ENCODE data around the gene NSF. TPM values are rescaled to one million over a fixed set of nuclear protein-coding genes. Genes with fewer than 3 reads are reported as not detected.

NSF gene
- total RNA-seq, 1 donor from 2014 or later: 13.0 TPM

- Histone ChIP-seq H3K4me3 (no peak overlapping the region), H3K4me1 (no peaks in the 10 kb centered on the region), H3K9me3 (no peaks in the 10 kb centered on the region), H3K27ac (no peak overlapping the region), H3K27me3 (no peaks in the 10 kb centered on the region), H3K36me3 (peaks cover 2 to 7% of the 10 kb centered on the region in 2 donors)
- no peak for DNase-seq (ENCODE audit: low spot score in 2 of 2)
- intact Hi-C loops (cut with DNase I): no loop called here
- no peak for TF ChIP-seq CTCF (IDR thresholded peaks at IDR 0.05)
Observed at GRCh38 chr17:46738544-46738943, 148.1 kb downstream of the NSF start.

- Histone ChIP-seq H3K9me3 (no peaks in the 10 kb centered on the region), H3K27me3 (no peaks in the 10 kb centered on the region), H3K4me3 (no peak overlapping the region), H3K36me3 (peaks cover 0 to 7% of the 10 kb centered on the region in 2 donors), H3K4me1 (no peaks in the 10 kb centered on the region), H3K27ac (no peak overlapping the region)
- no peak for TF ChIP-seq CTCF (IDR thresholded peaks at IDR 0.05)
- DNase-seq (ENCODE audit: low spot score in 2 of 2): no peak
- intact Hi-C loops (cut with DNase I): no loop called here
Observed at GRCh38 chr17:46739982-46740381, 149.5 kb downstream of the NSF start.

- H3K36me3 ChIP-seq: peaks cover 0 to 7% of the 10 kb centered on the region in 2 donors
- no peaks in the 10 kb centered on the region for H3K4me1 ChIP-seq
- TF ChIP-seq CTCF (IDR thresholded peaks at IDR 0.05): no peak
- no peaks in the 10 kb centered on the region for H3K27me3 ChIP-seq
- H3K9me3 ChIP-seq: no peaks in the 10 kb centered on the region
- H3K27ac ChIP-seq: no peak overlapping the region
- H3K4me3 ChIP-seq: no peak overlapping the region
- no peak for DNase-seq (ENCODE audit: low spot score in 2 of 2)
- intact Hi-C loops (cut with DNase I): no loop called here
Observed at GRCh38 chr17:46741122-46741730, 150.8 kb downstream of the NSF start.

- Histone ChIP-seq H3K4me3 (no peak overlapping the region), H3K9me3 (no peaks in the 10 kb centered on the region), H3K27me3 (no peaks in the 10 kb centered on the region), H3K4me1 (no peaks in the 10 kb centered on the region), H3K27ac (no peak overlapping the region), H3K36me3 (peaks cover 0 to 7% of the 10 kb centered on the region in 2 donors)
- no peak for DNase-seq (ENCODE audit: low spot score in 2 of 2)
- no peak for TF ChIP-seq CTCF (IDR thresholded peaks at IDR 0.05)
- intact Hi-C loops (cut with DNase I): no loop called here
Observed at GRCh38 chr17:46742565-46743270, 152.2 kb downstream of the NSF start.

GRCh38 chr17:46744441-46744840, 154.0 kb downstream of the NSF start:
- no peaks in the 10 kb centered on the region for H3K9me3 ChIP-seq
- H3K27me3 ChIP-seq: no peaks in the 10 kb centered on the region
- intact Hi-C loops (cut with DNase I): no loop called here
- no peak for TF ChIP-seq CTCF (IDR thresholded peaks at IDR 0.05)
- peaks cover 2 to 10% of the 10 kb centered on the region in 2 donors for H3K36me3 ChIP-seq
- H3K4me1 ChIP-seq: no peaks in the 10 kb centered on the region
- DNase-seq (ENCODE audit: low spot score in 2 of 2): no peak
- H3K27ac ChIP-seq: no peak overlapping the region
- no peak overlapping the region for H3K4me3 ChIP-seq

Data from ascending aorta (tissue), 2 donors.